ENCODE data around the gene LSM3.

The LSM3 gene

GRCh38 chr3:14138878-14139655 is 39.5 kb upstream of the LSM3 start:
- TF ChIP-seq CTCF (IDR thresholded peaks at IDR 0.05; ENCODE audit: low read depth, low read length) = no peak
- no peak overlapping the region for H3K4me3 ChIP-seq (ENCODE audit: low read depth, low read length)

GRCh38 chr3:14139771-14140170 is 38.8 kb upstream of the LSM3 start:
- TF ChIP-seq CTCF (IDR thresholded peaks at IDR 0.05; ENCODE audit: low read depth, low read length) = no peak

GRCh38 chr3:14140668-14141067 is 37.9 kb upstream of the LSM3 start:
- H3K4me3 ChIP-seq (ENCODE audit: low read depth, low read length) = no peak overlapping the region
- TF ChIP-seq CTCF (IDR thresholded peaks at IDR 0.05; ENCODE audit: low read depth, low read length) = no peak

More at GRCh38 chr3:14139771-14140170, 38.8 kb upstream of the LSM3 start:
- H3K4me3 ChIP-seq (ENCODE audit: low read depth, low read length) = no peak overlapping the region

GRCh38 chr3:14141144-14141543 is 37.5 kb upstream of the LSM3 start:
- no peak overlapping the region for H3K4me3 ChIP-seq (ENCODE audit: low read depth, low read length)
- TF ChIP-seq CTCF (IDR thresholded peaks at IDR 0.05; ENCODE audit: low read depth, low read length) = no peak

- no peak overlapping the region for H3K4me3 ChIP-seq (ENCODE audit: low read depth, low read length)
- no peak for TF ChIP-seq CTCF (IDR thresholded peaks at IDR 0.05; ENCODE audit: low read depth, low read length)
Observed at GRCh38 chr3:14141602-14142341, 36.8 kb upstream of the LSM3 start.

GRCh38 chr3:14142567-14143270 is 35.9 kb upstream of the LSM3 start:
- no peak overlapping the region for H3K4me3 ChIP-seq (ENCODE audit: low read depth, low read length)

More at GRCh38 chr3:14142567-14143270, 35.9 kb upstream of the LSM3 start:
- no peak for TF ChIP-seq CTCF (IDR thresholded peaks at IDR 0.05; ENCODE audit: low read depth, low read length)
